IPS DF 6.9 (cell line): ENCODE data around the gene DBNL.

Source experiments
- DNase-seq: peaks from one replicate; pipeline ENCODE4 v3.0.0-alpha.2; 2013; ENCODE audit warnings: low read depth, low spot score
- H3K27ac ChIP-seq: one replicate; pipeline ENCODE4 v1.5.1; 2013; ENCODE audit warnings: low read length, control low read depth
- H3K27me3 ChIP-seq: 2 replicates; pipeline ENCODE4 v1.6.1; 2013; ENCODE audit warnings: mild to moderate bottlenecking, low read length; ENCODE audit not compliant: control insufficient read depth, insufficient read depth
- H3K36me3 ChIP-seq: 2 replicates; pipeline ENCODE4 v1.6.1; 2013; ENCODE audit warnings: low read length; ENCODE audit not compliant: control insufficient read depth, insufficient read depth
- H3K4me1 ChIP-seq: 2 replicates; pipeline ENCODE4 v1.6.1; 2013; ENCODE audit warnings: low read length; ENCODE audit not compliant: control insufficient read depth, insufficient read depth
- H3K4me3 ChIP-seq: 2 replicates; pipeline ENCODE4 v1.5.1; 2013; ENCODE audit warnings: mild to moderate bottlenecking, low read length
- H3K9me3 ChIP-seq: 2 replicates; pipeline ENCODE4 v1.6.1; 2013; ENCODE audit warnings: low read length, inconsistent platforms; ENCODE audit not compliant: control insufficient read depth, insufficient read depth
- WGBS: extraction: QIAGEN DNeasy Blood & Tissue Kit; methylation state at CpG from one replicate; pipeline ENCODE4 v1.1.7; 2013; ENCODE audit warnings: mixed read lengths, missing lambda C conversion rate; ENCODE audit not compliant: insufficient read length, insufficient coverage; 5-methylcytosine and 5-hydroxymethylcytosine counted together

Gene DBNL

GRCh38 chr7:44043902-44044301 is 600 bp upstream of the DBNL start:
- Histone ChIP-seq H3K9me3 (no peaks in the 10 kb centered on the region), H3K4me3 (peak overlapping the region; percentile 98; the same call in 1 of the 2 replicates), H3K27ac (no peak overlapping the region), H3K4me1 (0 out of 2 replicates have a peak, but pooled peaks cover 1% of the 10 kb centered on the region), H3K27me3 (no peaks in the 10 kb centered on the region; the same call in 1 of the 2 replicates), H3K36me3 (peaks cover 6% of the 10 kb centered on the region; the same call in 1 of the 2 replicates)
- no peak for DNase-seq
- no CpG with 5 or more reads among the region's 8 CpGs for WGBS

GRCh38 chr7:44045226-44046014 is 918 bp downstream of the DBNL start:
- DNase-seq = no peak
- Histone ChIP-seq H3K27ac (no peak overlapping the region), H3K9me3 (no peaks in the 10 kb centered on the region), H3K36me3 (peaks cover 13% of the 10 kb centered on the region), H3K27me3 (no peaks in the 10 kb centered on the region; the same call in 1 of the 2 replicates), H3K4me1 (0 out of 2 replicates have a peak, but pooled peaks cover 1% of the 10 kb centered on the region), H3K4me3 (peak overlapping the region; percentile 98)
- WGBS = no CpG with 5 or more reads among the region's 15 CpGs

GRCh38 chr7:44046321-44047061 is 2.0 kb downstream of the DBNL start:
- Histone ChIP-seq H3K27ac (no peak overlapping the region), H3K4me3 (no peak overlapping the region), H3K4me1 (no peaks in the 10 kb centered on the region), H3K27me3 (no peaks in the 10 kb centered on the region), H3K9me3 (no peaks in the 10 kb centered on the region), H3K36me3 (peaks cover 13% of the 10 kb centered on the region)
- no CpG with 5 or more reads among the region's 8 CpGs for WGBS
- DNase-seq = no peak

GRCh38 chr7:44048031-44048795 is 3.7 kb downstream of the DBNL start:
- H3K4me3 ChIP-seq = no peak overlapping the region
- WGBS = no CpG with 5 or more reads among the region's 7 CpGs
- no peak for DNase-seq
- H3K27me3 ChIP-seq = no peaks in the 10 kb centered on the region
- no peak overlapping the region for H3K27ac ChIP-seq
- H3K9me3 ChIP-seq = no peaks in the 10 kb centered on the region
- no peaks in the 10 kb centered on the region for H3K4me1 ChIP-seq
- H3K36me3 ChIP-seq = peaks cover 19% of the 10 kb centered on the region

GRCh38 chr7:44050121-44050914 is 5.8 kb downstream of the DBNL start:
- Histone ChIP-seq H3K9me3 (no peaks in the 10 kb centered on the region), H3K36me3 (peaks cover 19% of the 10 kb centered on the region), H3K27me3 (no peaks in the 10 kb centered on the region), H3K27ac (no peak overlapping the region), H3K4me3 (no peak overlapping the region), H3K4me1 (no peaks in the 10 kb centered on the region)
- WGBS = no CpG with 5 or more reads among the region's 14 CpGs
- DNase-seq = no peak

- Histone ChIP-seq H3K4me3 (no peak overlapping the region), H3K36me3 (peaks cover 19% of the 10 kb centered on the region), H3K27me3 (no peaks in the 10 kb centered on the region), H3K27ac (no peak overlapping the region), H3K4me1 (no peaks in the 10 kb centered on the region), H3K9me3 (no peaks in the 10 kb centered on the region)
- no peak for DNase-seq
- WGBS = no CpG with 5 or more reads among the region's 8 CpGs
Measured at GRCh38 chr7:44050915-44051560, 6.5 kb downstream of the DBNL start.

- Histone ChIP-seq H3K27me3 (no peaks in the 10 kb centered on the region), H3K9me3 (no peaks in the 10 kb centered on the region), H3K27ac (no peak overlapping the region), H3K36me3 (peaks cover 17% of the 10 kb centered on the region; the same call in 1 of the 2 replicates), H3K4me1 (no peaks in the 10 kb centered on the region), H3K4me3 (no peak overlapping the region)
- no peak for DNase-seq
- whole genome bisulfite sequencing = no CpG with 5 or more reads among the region's 5 CpGs
Measured at GRCh38 chr7:44051611-44052220, 7.2 kb downstream of the DBNL start.

GRCh38 chr7:44052771-44053365 is 8.4 kb downstream of the DBNL start:
- Histone ChIP-seq H3K4me1 (no peaks in the 10 kb centered on the region), H3K27ac (no peak overlapping the region), H3K27me3 (no peaks in the 10 kb centered on the region), H3K36me3 (peaks cover 21% of the 10 kb centered on the region; the same call in 1 of the 2 replicates), H3K4me3 (no peak overlapping the region), H3K9me3 (no peaks in the 10 kb centered on the region)
- no peak for DNase-seq
- WGBS = no CpG with 5 or more reads among the region's 12 CpGs

- Histone ChIP-seq H3K36me3 (peaks cover 44% of the 10 kb centered on the region), H3K9me3 (no peaks in the 10 kb centered on the region), H3K27ac (no peak overlapping the region), H3K4me3 (no peak overlapping the region), H3K4me1 (no peaks in the 10 kb centered on the region), H3K27me3 (no peaks in the 10 kb centered on the region)
- WGBS = no CpG with 5 or more reads among the region's 7 CpGs
- DNase-seq = no peak
Measured at GRCh38 chr7:44056681-44057080, 12.2 kb downstream of the DBNL start.
